Endothelial cell of umbilical vein (primary cell): ENCODE measurements around the gene DNAJC27. TPM values are rescaled to one million over a fixed set of nuclear protein-coding genes. Genes with fewer than 3 reads are reported as not detected.

Experiments used
- BruUV-seq: library from RNA; stranded (reverse); fragments of 400-500 nt; replicated peaks from 2 replicates; lab custom pipeline; 2021; lab: Mats Ljungman, UMichigan
- CTCF ChIA-PET: fragments of 300-600, 350-600 bp; sonication (Branson Sonifier 250); formaldehyde crosslinking; loops from one replicate; lab custom pipeline; 2021; ENCODE audit warnings: antibody characterized with exemption, inconsistent platforms; lab: Charles Lee
- POLR2A ChIA-PET: fragments of 300-600, 350-600 bp; sonication (Branson Sonifier 250); formaldehyde crosslinking; loops from one replicate; lab custom pipeline; 2021; ENCODE audit warnings: antibody characterized with exemption, inconsistent platforms; lab: Charles Lee
- DNase-seq: peaks from one replicate; pipeline ENCODE4 v3.0.0-alpha.2; 2011; ENCODE audit warnings: low read depth, low spot score
- FAIRE-seq: peaks from 2 replicates; lab custom pipeline; 2011; peaks lifted over from hg19 to GRCh38; lab: Jason Lieb, UNC
- H2AFZ ChIP-seq: 2 replicates; pipeline ENCODE4 v1.6.0; 2012; ENCODE audit warnings: low read depth, low read length, control low read depth, inconsistent platforms
- H3K27ac ChIP-seq: 2 replicates; pipeline ENCODE4 v1.5.1; 2011; ENCODE audit warnings: low read depth, mild to moderate bottlenecking, control low read depth, low read length, moderate library complexity; ENCODE audit not compliant: insufficient read depth
- H3K27me3 ChIP-seq, 2 experiments: 2 replicates each; pipeline versions ENCODE4 v1.6.0 to v1.6.1; 2011; ENCODE audit warnings: low read length in 2 of 2, mixed read lengths in 1 of 2; ENCODE audit not compliant: control insufficient read depth in 2 of 2, insufficient read depth in 2 of 2
- H3K36me3 ChIP-seq, 2 experiments: 2 replicates in 1 of 2; 3 replicates in 1 of 2; pipeline ENCODE4 v1.5.1; 2011; ENCODE audit warnings: low read length in 2 of 2, mild to moderate bottlenecking in 1 of 2, moderate library complexity in 1 of 2; ENCODE audit not compliant: control insufficient read depth in 2 of 2, insufficient read depth in 2 of 2; ENCODE audit errors: extremely low read depth in 1 of 2
- H3K4me1 ChIP-seq: 3 replicates; pipeline ENCODE4 v1.5.1; 2011; ENCODE audit warnings: mild to moderate bottlenecking, low read length; ENCODE audit not compliant: control insufficient read depth, insufficient read depth; ENCODE audit errors: extremely low read depth
- H3K4me2 ChIP-seq: 2 replicates; pipeline ENCODE4 v1.6.1; 2011; ENCODE audit warnings: low read length, control low read depth, mixed read lengths; ENCODE audit not compliant: insufficient read depth
- H3K4me3 ChIP-seq, 3 experiments: fragments of 200-600 bp in 1 of 3; sonication (generic), shearing (Covaris generic) in 1 of 3; replicated peaks in 1 of 3; 2 replicates each; pipeline ENCODE4 v1.5.1; 2011 to 2016; ENCODE audit warnings: control low read depth in 3 of 3, low read length in 3 of 3, mild to moderate bottlenecking in 2 of 3, inconsistent platforms in 1 of 3, low read depth in 1 of 3, moderate library complexity in 1 of 3; ENCODE audit not compliant: insufficient read depth in 1 of 3
- H3K79me2 ChIP-seq: 2 replicates; pipeline ENCODE4 v1.6.0; 2012; ENCODE audit warnings: low read length, inconsistent platforms; ENCODE audit not compliant: control insufficient read depth, insufficient read depth
- H3K9ac ChIP-seq: replicated peaks from 2 replicates; pipeline ENCODE3; 2011; ENCODE audit warnings: low read length, control low read depth; ENCODE audit not compliant: insufficient read depth; ENCODE audit errors: extremely low read depth
- H3K9me1 ChIP-seq: replicated peaks from 3 replicates; pipeline ENCODE4 v1.6.0; 2011; ENCODE audit warnings: mild to moderate bottlenecking, low read length; ENCODE audit not compliant: control insufficient read depth, insufficient read depth; ENCODE audit errors: extremely low read depth
- H3K9me3 ChIP-seq: replicated peaks from 2 replicates; pipeline ENCODE4 v1.5.1; 2012; ENCODE audit warnings: low read length, inconsistent platforms; ENCODE audit not compliant: control insufficient read depth, insufficient read depth
- H4K20me1 ChIP-seq: replicated peaks from 2 replicates; pipeline ENCODE3; 2011; ENCODE audit warnings: mild to moderate bottlenecking, low read length; ENCODE audit not compliant: control insufficient read depth, insufficient read depth; ENCODE audit errors: extremely low read depth
- FOS ChIP-seq: IDR thresholded peaks from 2 replicates; pipeline ENCODE4 v1.6.1; 2011; ENCODE audit warnings: mild to moderate bottlenecking, low read length, moderate library complexity, borderline replicate concordance; ENCODE audit not compliant: insufficient read depth
- GATA2 ChIP-seq: IDR thresholded peaks from 2 replicates; pipeline ENCODE4 v1.7.0; 2011; ENCODE audit warnings: low read depth, mild to moderate bottlenecking, moderate library complexity, mixed read lengths, low read length; ENCODE audit not compliant: insufficient read length, insufficient read depth
- JUN ChIP-seq: IDR thresholded peaks from 2 replicates; pipeline ENCODE4 v1.6.1; 2011; ENCODE audit warnings: borderline replicate concordance, low read depth; ENCODE audit not compliant: insufficient read length, insufficient read depth
- POLR2A ChIP-seq: IDR thresholded peaks from 2 replicates; pipeline ENCODE4 v1.6.1; 2012; ENCODE audit warnings: low read depth, mild to moderate bottlenecking, control low read depth, low read length
- dilution Hi-C: fragments of 300-500 bp; cut with MboI; formaldehyde crosslinking; loops from one replicate; pipeline ENCODE4 v1.15.0; 2019; ENCODE audit warnings: low sequenced_read_pairs; ENCODE audit not compliant: extremely low pct_ligation_motif_present
- intact Hi-C: fragments of 100-400 bp; cut with micrococcal nuclease; formaldehyde crosslinking; loops from one replicate; pipeline ENCODE4 v1.10.0; 2022
- polyA plus RNA-seq, 4 experiments: library from polyadenylated mRNA; depleted of rRNA in 3 of 4; stranded (reverse) in 3 of 4; unstranded in 1 of 4; fragments of >200 nt; gene quantifications; 2 replicates each; pipeline versions ENCODE4 v1.2.1 to v1.2.3, GENCODE V29; 2011 to 2012; ENCODE audit warnings: missing spikeins in 1 of 4
- small RNA-seq: library from RNA; depleted of rRNA; stranded (forward); fragments of <200 nt; gene quantifications from one replicate; pipeline ENCODE3, GENCODE V24; 2012; ENCODE audit warnings: low replicate concordance, low read depth; ENCODE audit not compliant: insufficient read depth, insufficient read length
- total RNA-seq: library from RNA; stranded (reverse); gene quantifications from 2 replicates; pipeline ENCODE4 v1.2.3, GENCODE V29; 2021
- TF ChIP-seq, protein P1 (sequence below), 2 donors: IDR thresholded peaks; 1 replicate in 1 of 2; 2 replicates in 1 of 2; pipeline ENCODE4 v1.5.1; 2011; ENCODE audit warnings: low read length in 2 of 2, mild to moderate bottlenecking in 2 of 2, moderate library complexity in 2 of 2, control low read depth in 1 of 2, inconsistent platforms in 1 of 2, low read depth in 1 of 2; ENCODE audit not compliant: insufficient read depth in 1 of 2; ENCODE audit errors: extremely low read depth in 1 of 2

Gene DNAJC27
- total and polyA plus RNA-seq, 2 donors (not counting 3 experiments of a cell fraction or from before 2014, with no cell fraction given): 1.3 to 3.2 TPM

GRCh38 chr2:24893934-24894333 is 77.8 kb downstream of the DNAJC27 start:
- Histone ChIP-seq H3K27ac (no peak overlapping the region), H3K27me3 (no peaks in the 10 kb centered on the region), H2AFZ (no peak overlapping the region), H3K9ac (no peak overlapping the region), H3K9me1 (no peaks in the 10 kb centered on the region), H3K79me2 (no peaks in the 10 kb centered on the region), H3K9me3 (no peaks in the 10 kb centered on the region), H4K20me1 (no peaks in the 10 kb centered on the region), H3K36me3 (no peaks in the 10 kb centered on the region), H3K4me2 (no peak overlapping the region), H3K4me3 (no peak overlapping the region), H3K4me1 (no peaks in the 10 kb centered on the region)
- DNase-seq: no peak
- TF ChIP-seq FOS: peak; percentile 47
- TF ChIP-seq, protein P1, sequence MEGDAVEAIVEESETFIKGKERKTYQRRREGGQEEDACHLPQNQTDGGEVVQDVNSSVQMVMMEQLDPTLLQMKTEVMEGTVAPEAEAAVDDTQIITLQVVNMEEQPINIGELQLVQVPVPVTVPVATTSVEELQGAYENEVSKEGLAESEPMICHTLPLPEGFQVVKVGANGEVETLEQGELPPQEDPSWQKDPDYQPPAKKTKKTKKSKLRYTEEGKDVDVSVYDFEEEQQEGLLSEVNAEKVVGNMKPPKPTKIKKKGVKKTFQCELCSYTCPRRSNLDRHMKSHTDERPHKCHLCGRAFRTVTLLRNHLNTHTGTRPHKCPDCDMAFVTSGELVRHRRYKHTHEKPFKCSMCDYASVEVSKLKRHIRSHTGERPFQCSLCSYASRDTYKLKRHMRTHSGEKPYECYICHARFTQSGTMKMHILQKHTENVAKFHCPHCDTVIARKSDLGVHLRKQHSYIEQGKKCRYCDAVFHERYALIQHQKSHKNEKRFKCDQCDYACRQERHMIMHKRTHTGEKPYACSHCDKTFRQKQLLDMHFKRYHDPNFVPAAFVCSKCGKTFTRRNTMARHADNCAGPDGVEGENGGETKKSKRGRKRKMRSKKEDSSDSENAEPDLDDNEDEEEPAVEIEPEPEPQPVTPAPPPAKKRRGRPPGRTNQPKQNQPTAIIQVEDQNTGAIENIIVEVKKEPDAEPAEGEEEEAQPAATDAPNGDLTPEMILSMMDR (IDR thresholded peaks at IDR 0.05; ENCODE audit: extremely low read depth in 1 of 2, insufficient read depth in 1 of 2, low read depth in 1 of 2, low read length in 2 of 2): no peak
- no peak for TF ChIP-seq JUN
- TF ChIP-seq GATA2: no peak
- no peak for TF ChIP-seq POLR2A
- dilution Hi-C loops (no loop called here), intact Hi-C loops (no loop called here)
- no TSS peak for BruUV-seq
- CTCF ChIA-PET: no interaction called here
- no peak for FAIRE-seq
- POLR2A ChIA-PET: no interaction called here

Small RNA genes within 50 kb of the gene (small RNA-seq; reads per million reads assigned to genes)
- gene AC013267.1: not detected
- gene RF00016: not detected
- gene RF00019: not detected

Other genes starting within 250 kb of the DNAJC27 start
- 35.6 and 41.1 TPM in 2 replicates for gene PTRHD1, start 178.6 kb downstream of the DNAJC27 start, total RNA-seq
- gene PTRHD1, start 178.6 kb downstream of the DNAJC27 start, polyA plus RNA-seq: 68.8 and 86.6 TPM in 2 replicates
- gene CENPO, start 178.5 kb downstream of the DNAJC27 start, total RNA-seq: 42.2 and 45.3 TPM in 2 replicates
- gene CENPO, start 178.5 kb downstream of the DNAJC27 start, polyA plus RNA-seq: 25.4 and 26.8 TPM in 2 replicates
- 54.0 and 54.4 TPM in 2 replicates for gene ADCY3, start 51.7 kb downstream of the DNAJC27 start, total RNA-seq
- 61.3 and 71.7 TPM in 2 replicates for gene ADCY3, start 51.7 kb downstream of the DNAJC27 start, polyA plus RNA-seq
- gene EFR3B, start 70.1 kb upstream of the DNAJC27 start, total RNA-seq: 0.58 and 0.77 TPM in 2 replicates
- gene EFR3B, start 70.1 kb upstream of the DNAJC27 start, polyA plus RNA-seq: 0.15 and 0.21 TPM in 2 replicates
- 0.69 and 2.7 TPM in 2 replicates for gene POMC, start 196.6 kb upstream of the DNAJC27 start, total RNA-seq
- 2.4 and 3.2 TPM in 2 replicates for gene POMC, start 196.6 kb upstream of the DNAJC27 start, polyA plus RNA-seq